HL-60/S4 treated with retinoic acid at 250 ng/mL for 4 days and 3 days (cell line): ENCODE measurements around the gene MAGI1.

Source experiments
- in situ Hi-C: fragments of 300-500 bp; cut with MboI; formaldehyde crosslinking; loops from 2 replicates; pipeline ENCODE4 v1.7.0; 2022; ENCODE audit warnings: low sequenced_read_pairs

The MAGI1 gene

DNA sequence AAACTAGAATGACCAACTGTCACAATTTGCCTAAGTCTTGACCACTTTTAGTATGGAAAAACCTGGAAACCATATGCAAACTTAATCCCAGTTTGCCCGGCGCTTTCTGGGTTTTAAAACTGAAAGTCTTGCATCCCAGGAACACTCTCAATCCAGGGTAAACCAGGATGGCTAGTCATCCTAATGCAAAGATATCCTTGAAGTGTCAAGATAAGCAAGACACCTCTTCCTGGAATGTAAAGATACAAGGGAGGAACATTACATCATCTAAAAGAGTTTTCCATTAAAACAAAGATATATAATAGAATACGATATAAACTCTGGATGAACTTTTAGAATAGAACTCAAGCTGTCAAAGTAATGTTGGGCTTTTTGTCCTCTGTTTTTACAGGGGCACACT is 188.5 kb downstream of the MAGI1 start:
- in situ Hi-C loops: no loop called here

DNA sequence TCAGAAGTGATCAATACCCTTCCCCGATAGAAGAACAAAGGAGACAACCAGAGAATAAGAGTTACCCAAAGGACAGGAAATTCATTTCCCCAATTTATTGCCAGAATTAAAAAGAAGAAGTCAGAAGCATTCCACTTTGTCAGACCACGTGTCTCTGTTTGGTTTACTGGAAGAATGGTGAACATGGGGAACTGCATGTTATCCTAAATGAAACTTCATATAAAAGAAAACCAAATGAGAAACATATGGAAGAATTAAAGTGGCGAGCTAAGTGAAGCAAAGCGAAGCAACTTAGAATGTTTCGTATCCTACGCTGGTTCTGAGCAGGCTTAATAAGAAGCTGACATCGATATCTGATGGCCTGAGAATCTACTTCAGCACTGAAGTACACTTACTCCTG is 190.7 kb downstream of the MAGI1 start:
- in situ Hi-C loops: no loop called here

DNA sequence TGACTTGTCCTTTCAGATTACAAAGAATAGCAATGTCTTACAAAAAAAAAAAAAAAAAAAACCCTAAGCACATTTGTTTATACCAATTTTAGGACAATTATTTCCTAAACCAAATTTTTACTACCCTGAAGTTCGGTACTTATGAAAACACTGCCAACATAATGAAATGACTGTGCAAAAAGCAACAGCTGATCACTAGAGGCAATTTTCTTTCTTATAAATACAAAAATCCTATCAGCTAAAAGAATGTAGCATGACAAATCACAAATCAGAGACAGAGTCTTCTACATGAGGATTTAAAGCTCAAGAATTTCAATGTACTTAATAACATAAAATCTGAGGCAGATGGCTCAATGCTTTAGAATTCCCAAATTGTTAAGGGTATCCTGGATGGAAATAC is 191.8 kb downstream of the MAGI1 start:
- in situ Hi-C loops: no loop called here

DNA sequence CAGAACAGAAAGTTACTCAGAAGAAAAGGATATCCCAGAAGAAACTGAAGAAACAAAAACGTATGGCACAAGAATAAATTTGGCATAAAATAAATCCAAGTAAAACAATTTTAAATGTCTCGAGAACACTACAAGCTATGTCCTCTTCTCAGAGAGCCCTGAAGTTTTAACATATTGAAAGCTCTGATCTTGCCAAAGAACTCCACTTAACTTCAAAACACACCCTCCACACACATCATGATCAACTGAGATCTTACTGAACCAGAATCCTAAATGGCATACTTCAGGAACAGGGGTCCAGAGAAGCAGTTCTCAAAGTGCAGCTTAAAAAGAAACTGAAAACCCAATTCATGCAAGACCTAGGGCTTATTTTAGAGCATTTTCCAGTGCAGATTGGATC is 194.3 kb downstream of the MAGI1 start:
- in situ Hi-C loops: no loop called here

DNA sequence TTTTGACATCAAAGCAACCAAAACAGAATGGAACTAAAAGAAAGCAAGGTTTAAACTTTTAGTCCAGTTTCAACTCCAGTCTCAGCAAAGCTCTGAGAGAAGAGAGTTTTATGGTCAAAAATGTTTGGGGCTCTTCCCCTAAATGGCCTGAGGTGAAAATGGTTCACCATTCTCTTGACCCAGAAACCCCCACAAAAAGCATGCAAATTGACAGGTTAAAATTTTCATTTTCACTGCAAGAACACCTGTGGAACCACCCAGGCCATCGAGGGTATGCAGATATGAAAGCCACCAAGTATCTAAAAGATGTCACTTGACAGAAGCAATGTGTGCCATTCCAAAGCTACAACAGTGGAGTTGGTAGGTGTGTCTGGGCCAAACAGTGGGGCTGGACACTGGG is 195.0 kb downstream of the MAGI1 start:
- in situ Hi-C loops: no loop called here

DNA sequence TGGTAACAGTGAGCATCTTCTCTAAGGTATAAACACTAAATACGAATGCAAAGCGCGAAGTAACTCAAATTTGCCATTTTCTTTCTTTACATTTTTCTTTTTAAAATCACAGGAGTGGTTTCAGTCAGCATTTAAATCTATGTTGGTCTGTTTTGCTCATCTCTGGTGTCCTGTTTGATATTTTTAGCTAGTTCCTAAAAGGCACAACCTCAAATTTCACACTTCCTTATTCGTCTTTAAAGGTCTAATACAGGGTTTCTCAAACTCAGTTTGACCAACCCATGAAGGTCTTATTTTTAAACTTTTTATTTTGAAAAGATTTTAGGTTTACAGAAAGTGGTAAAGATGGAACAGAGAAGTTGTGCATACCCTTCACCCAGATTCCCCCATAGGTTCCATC is 201.1 kb downstream of the MAGI1 start:
- in situ Hi-C loops: no loop called here

DNA sequence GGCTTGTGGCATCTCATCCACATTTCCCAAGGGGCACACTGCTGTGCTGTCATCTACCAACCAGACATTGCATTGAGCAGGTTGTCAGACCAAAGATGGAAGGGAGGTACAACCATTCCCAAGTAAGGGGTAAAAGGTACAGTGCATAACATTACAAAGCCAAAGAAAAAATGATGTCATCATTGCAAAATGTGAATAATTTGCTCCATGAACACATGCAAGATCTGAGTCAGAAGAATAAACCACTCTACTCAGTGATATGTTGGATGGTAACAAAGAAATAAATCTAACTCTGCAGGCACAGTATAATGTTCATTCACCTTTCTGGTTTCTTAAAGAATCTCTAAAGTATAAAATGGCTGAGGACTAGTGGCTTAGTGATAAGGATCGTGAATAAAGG is 202.7 kb downstream of the MAGI1 start:
- in situ Hi-C loops: no loop called here

DNA sequence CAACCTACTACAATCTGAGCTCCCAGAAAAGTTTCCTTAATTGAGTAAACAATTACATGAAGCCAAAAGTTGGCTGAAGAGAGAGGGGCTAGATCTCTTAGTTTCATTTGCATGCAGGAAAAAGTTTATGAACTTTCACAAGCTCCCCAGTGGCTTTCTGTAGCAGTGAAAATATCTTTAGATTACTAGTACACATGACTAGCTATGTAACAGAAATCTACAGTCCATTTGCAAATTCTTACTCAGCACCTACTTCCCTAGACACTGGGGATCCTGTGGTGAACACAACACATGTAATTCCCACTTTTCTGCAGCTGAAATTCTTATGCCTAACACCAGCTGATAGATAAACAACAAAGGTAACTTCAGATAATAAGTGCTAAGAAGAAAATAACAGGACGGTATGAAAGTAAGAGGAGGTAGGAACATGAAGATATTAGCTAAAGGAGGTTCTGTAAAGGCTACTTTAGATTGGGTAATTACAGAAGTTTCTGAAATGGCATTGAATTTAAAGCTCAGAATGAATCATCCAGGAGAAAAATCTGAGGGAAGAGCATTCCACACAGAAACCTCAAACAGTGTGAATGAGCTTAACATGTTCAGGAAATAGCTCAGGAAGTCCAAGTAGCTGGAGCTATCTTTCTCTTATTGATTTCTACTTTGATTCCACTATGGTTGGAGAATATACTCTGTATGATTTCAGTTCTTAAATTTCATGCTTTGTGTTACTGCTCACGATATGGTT is 204.8 kb downstream of the MAGI1 start:
- in situ Hi-C loops: no loop called here

DNA sequence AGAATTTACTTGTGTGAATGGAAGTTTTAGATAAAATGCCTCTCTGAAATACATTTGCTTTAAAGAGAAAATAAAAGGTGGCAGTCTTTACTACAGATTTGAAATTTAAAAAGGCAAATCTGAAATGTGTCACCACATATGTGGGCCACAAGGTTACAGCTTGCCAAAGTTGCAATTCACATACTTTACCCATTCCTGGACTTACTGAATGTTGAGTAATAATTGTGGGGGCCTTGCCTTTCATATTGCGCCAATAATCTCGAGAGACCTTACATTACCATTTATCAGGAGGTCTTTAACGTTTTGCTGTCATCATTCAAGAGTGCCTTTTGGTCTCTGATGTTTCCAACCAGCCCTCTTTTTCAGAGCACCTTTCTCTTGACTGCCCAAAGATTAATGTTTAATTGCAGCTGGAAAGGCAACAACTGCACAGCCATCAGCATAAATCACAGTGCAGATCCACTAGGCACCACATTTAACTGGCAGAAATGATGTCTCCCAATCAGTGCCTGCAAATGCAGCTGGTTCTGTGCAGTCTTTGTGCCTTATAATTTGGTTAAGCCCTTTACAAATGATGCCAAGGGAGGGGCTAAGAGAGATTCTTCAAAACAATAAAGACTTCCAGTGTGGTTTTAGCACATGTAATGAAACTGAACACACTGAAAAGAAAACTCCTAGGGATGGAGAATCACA is 206.8 kb downstream of the MAGI1 start:
- in situ Hi-C loops: no loop called here

DNA sequence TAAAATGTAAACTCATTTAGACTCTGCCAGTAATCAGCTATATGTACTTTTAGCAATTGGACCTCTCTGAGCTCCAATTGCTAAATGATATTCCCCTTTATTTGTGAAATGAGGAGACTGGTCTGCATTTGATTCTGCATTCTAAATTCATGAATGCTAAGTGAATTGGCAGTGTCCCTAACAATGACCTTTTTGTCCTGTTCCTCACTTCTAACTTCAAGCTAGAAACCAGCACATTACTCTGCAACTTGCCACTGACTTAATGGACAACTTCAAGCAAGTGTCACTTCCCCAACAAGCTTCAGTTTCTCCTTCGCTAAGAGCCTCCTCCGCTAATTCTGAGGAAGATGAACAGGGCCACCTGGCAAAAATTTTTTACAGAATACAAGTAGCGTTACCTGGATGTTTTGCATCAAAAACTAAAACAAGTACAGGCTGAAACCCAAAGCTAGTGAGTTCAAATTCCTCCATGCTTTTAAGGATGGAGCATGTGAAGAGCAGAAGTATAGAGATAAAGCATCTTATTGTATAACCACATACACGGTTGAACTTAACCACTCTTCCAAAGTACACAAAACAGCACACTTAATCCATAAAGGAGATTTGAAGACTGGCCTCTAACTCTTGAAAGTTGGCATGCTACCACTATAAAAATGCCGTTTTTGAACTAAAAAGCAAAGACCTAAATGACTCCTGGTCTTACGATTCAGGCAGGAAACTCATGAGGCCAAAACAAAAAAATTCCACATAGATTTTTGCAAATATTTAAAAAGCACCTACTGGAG is 207.6 kb downstream of the MAGI1 start:
- in situ Hi-C loops: no loop called here

DNA sequence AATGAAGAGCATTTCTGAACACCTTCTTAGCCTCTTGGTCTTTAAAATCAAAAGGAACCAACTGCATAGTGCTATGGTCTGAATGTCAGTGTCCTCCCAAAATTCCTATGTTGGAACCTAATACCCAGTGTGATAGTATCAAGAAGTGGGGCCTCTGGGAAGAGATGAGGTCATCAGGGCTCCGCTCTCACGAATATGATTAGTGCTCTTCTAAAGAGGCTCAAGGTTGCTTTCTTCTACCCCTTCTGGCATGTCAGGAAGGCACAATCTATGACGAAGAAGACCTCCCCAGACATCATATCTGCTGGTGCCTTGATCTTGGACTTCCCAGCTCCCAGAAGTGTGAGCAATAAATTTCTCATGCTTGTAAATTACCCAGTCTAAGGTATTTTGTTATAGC is 209.5 kb downstream of the MAGI1 start:
- in situ Hi-C loops: no loop called here

DNA sequence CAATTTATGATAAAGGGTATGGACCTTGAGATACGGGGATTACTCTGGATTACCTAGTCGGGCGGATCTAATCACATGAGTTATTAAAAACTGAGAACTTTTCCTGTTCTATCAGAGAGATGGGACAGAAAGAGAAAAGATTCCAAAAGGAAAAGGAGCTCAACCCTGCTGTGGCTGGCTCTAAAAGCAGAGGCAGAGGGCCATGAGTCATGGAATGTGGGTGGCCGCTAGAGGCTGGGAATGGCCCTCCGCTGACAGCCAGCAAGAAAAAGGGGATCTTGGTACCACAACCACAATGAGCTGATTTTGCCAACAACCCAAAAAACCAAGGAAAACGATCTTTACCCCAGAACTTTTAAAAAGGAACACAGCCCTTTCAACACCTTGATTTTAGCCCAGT is 210.0 kb downstream of the MAGI1 start:
- in situ Hi-C loops: no loop called here

DNA sequence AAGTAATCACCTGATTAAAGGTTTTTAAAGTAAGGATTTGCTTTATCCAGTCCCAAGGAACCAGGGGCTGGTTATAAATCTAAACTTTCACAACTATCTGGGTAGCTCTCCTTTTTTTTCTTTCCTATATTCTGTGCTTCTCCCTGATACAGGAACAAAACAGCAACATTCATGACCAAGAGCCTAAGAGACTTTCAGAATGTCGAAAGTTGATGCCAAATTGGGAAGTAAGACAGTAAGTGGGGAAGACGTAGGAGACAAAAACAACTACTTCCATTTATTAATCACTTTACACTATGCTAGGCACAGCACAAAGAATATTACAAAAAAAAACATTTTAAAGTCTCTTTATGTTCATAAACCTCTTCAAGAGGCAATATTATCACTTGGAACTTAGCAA is 211.6 kb downstream of the MAGI1 start:
- in situ Hi-C loops: no loop called here

DNA sequence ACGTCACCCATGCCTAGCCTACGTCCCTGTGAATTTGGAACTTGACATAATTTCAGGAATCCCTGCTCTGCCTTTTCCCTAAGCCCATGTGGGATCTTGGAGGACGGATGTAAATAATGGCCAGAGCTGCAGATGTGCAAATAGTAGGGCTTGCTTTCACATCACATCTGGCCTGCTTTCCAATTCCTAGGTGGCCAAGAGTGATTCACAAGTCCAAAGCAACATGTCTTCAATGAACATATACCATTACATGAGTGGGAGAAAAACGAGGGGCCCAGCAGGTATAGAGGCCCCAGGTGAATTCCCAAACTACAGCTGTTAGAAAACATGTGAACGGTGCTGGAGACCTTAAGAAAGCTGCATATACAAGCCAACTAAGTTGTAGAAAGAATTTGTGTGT is 214.6 kb downstream of the MAGI1 start:
- in situ Hi-C loops: no loop called here

DNA sequence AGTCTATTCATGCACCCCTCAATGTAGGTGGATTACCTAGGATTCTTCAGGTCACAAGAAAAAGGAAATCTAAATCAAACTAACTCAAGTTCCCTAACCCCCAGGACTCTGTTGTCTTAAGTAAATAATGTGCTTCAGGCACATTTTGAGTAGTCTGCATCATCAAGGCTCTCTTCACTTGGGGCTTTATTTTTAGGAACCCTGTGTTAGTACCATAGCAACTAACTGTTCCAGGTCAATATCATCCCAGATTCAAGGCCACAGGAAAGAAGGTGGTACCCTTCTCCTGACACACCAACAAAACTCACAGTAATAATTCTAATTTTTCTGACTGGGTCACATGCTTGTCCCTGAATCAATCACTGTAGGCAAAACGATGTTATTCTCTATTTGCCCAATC is 218.1 kb downstream of the MAGI1 start:
- in situ Hi-C loops: no loop called here

DNA sequence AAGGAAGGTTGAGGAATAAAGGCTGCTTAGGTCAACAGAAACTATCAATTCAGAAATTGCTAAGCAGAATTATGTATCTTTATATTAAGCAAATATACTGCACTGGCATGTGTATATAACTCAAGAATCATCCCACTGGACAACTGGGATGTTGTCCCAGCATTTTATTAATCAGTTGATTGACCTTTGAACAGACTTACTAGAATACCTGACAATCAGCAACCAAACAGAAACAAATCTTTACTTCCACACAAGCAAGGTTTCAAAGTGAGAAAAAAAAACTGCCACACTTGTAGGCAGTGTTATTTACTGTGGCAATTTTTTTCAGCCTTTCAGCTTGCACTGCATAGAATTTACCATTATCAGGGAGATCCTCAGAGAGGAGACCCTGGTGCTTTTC is 218.8 kb downstream of the MAGI1 start:
- in situ Hi-C loops: no loop called here

DNA sequence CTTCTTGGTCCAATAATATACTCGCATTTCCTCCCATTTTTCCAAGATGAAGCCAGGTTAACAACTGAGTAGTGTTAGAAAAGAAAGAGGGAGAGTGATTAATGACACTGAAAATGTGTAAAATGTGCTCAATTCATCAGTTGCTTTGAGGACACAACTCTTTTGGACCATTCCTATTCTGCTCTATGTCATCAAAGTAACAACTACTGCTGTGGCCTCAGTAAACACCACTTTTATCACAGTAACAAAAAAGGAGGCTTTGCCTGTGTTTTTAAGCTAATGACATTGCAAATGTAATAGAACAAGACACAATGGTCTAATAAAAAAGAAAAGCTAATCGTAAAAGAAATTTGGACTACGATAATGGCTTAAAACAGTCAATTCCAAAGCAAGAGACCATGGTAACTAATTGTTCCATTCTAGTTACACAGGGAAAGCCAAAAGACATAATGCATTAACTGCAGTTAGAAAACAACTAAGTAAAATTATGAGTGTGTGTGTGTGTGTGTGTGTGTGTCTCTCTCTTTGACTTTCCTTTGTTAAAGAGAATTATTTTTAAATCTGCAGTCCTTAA is 221.1 kb downstream of the MAGI1 start:
- in situ Hi-C loops: no loop called here

DNA sequence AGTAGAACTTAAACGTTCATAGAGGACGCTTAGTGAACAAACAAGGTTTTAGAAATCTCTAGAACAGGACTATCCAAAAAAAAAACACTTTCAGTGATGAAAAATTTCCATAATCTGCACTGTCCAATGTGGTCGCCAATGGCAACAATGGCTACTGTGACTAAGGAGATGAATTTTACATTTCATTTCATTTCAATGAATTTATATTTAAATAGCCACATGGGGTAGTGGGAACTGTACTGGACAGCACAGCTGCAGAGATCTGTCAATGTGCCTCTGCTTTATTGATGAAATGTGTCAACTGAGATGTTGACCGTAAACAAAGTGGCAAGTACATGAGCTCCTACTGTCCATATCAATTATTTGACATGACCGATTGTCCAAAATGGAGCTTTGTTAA is 222.5 kb downstream of the MAGI1 start:
- in situ Hi-C loops: no loop called here

DNA sequence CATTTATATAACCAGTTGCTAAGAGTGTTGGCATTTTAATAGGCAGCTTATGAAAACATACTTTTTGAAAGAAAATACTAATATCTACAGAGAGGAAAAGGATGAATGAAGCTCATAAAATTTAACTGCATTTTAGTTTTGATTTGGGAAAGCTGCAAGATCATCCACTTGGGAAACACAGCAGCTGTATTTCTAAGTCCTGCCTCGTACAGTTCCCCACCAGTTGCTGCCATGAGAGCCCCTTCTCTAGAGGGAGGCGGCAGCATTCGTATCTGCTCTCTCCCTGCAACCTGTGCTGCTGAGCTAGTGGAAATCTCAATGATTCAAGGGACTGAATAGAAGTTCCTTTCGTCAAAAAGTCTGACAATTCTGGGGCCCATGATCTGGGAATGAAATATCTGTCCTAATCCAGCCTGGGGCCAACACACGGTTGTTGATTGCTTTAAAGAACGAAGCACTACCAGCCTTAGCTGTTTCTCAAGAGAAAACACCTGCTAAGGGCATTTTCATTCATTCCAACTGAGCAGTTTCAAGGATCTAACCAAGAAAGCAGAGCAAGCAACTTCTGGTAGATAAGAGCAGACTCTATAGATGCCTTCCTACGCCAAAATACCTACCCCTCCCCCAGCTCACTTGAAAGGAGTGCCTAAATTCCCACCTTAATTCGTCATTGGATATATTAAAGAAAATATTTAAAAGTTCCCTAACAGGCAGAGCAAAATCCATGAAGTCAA is 223.7 kb downstream of the MAGI1 start:
- in situ Hi-C loops: no loop called here

DNA sequence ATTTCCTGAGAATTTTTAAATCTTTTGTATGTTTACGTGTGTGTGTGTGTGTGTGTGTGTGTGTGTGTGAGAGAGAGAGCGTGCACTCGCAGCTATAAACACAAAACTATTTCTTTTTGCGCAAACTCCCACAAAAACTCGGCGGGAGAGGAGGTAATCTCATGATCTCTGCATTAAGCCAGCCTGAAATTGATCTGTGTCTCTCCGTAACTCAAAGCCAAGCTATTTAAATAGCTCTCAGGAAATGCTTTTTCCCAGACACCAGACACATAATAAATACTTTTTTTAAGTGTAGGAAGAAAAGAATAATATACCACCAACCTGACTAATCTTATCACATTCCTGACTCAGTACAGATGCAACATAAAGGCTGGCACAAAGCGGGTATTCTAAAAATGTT is 226.8 kb downstream of the MAGI1 start:
- in situ Hi-C loops: no loop called here
